HG02610 (cell line): ENCODE results near the gene SMPD3.

Experiments
- ATAC-seq: cut with Tn5 transposase; IDR thresholded peaks from one replicate; pipeline ENCODE4 v1.9.1; 2021; ENCODE audit warnings: mild to moderate bottlenecking, moderate library complexity; ENCODE audit not compliant: unreplicated experiment

Gene SMPD3

GRCh38 chr16:68406458-68407152 is 41.7 kb downstream of the SMPD3 start:
- ATAC-seq: no peak

- no peak for ATAC-seq
Measured at GRCh38 chr16:68404736-68405345, 43.5 kb downstream of the SMPD3 start.

GRCh38 chr16:68403704-68404103 is 44.6 kb downstream of the SMPD3 start:
- no peak for ATAC-seq

- ATAC-seq: no peak
Measured at GRCh38 chr16:68403177-68403576, 45.1 kb downstream of the SMPD3 start.

- ATAC-seq: no peak
Measured at GRCh38 chr16:68402748-68403040, 45.6 kb downstream of the SMPD3 start.

GRCh38 chr16:68401871-68402747 is 46.2 kb downstream of the SMPD3 start:
- ATAC-seq: no peak

GRCh38 chr16:68400924-68401460 is 47.3 kb downstream of the SMPD3 start:
- no peak for ATAC-seq

GRCh38 chr16:68400083-68400923 is 48.0 kb downstream of the SMPD3 start:
- no peak for ATAC-seq

- ATAC-seq: no peak
Measured at GRCh38 chr16:68399456-68399855, 48.9 kb downstream of the SMPD3 start.

GRCh38 chr16:68397710-68398201 is 50.6 kb downstream of the SMPD3 start:
- no peak for ATAC-seq

- ATAC-seq: no peak
Measured at GRCh38 chr16:68396481-68396880, 51.8 kb downstream of the SMPD3 start.

GRCh38 chr16:68395815-68396214 is 52.5 kb downstream of the SMPD3 start:
- no peak for ATAC-seq

- ATAC-seq: no peak
Measured at GRCh38 chr16:68395167-68395786, 53.0 kb downstream of the SMPD3 start.

- ATAC-seq: no peak
Measured at GRCh38 chr16:68393333-68393732, 55.0 kb downstream of the SMPD3 start.

- no peak for ATAC-seq
Measured at GRCh38 chr16:68389750-68390371, 58.4 kb downstream of the SMPD3 start.

GRCh38 chr16:68389006-68389405 is 59.3 kb downstream of the SMPD3 start:
- ATAC-seq: no peak

GRCh38 chr16:68388124-68388523 is 60.2 kb downstream of the SMPD3 start:
- no peak for ATAC-seq

- ATAC-seq: no peak
Measured at GRCh38 chr16:68387301-68387700, 61.0 kb downstream of the SMPD3 start.

- ATAC-seq: no peak
Measured at GRCh38 chr16:68386628-68387027, 61.7 kb downstream of the SMPD3 start.

GRCh38 chr16:68385371-68385770 is 62.9 kb downstream of the SMPD3 start:
- ATAC-seq: no peak
